NT2/D1 (cell line): ENCODE data around the gene U2AF2.

ENCODE experiments used
- SUZ12 ChIP-seq: IDR thresholded peaks from 2 replicates; pipeline ENCODE4 v1.6.1; 2011; ENCODE audit not compliant: insufficient read length, insufficient read depth; ENCODE audit errors: extremely low read depth
- YY1 ChIP-seq: IDR thresholded peaks from 2 replicates; pipeline ENCODE4 v1.6.1; 2011; ENCODE audit not compliant: insufficient read length, insufficient read depth
- ZNF274 ChIP-seq: IDR thresholded peaks from 2 replicates; pipeline ENCODE4 v1.6.1; 2011; ENCODE audit warnings: mild to moderate bottlenecking, low read depth, low read length

DNA sequence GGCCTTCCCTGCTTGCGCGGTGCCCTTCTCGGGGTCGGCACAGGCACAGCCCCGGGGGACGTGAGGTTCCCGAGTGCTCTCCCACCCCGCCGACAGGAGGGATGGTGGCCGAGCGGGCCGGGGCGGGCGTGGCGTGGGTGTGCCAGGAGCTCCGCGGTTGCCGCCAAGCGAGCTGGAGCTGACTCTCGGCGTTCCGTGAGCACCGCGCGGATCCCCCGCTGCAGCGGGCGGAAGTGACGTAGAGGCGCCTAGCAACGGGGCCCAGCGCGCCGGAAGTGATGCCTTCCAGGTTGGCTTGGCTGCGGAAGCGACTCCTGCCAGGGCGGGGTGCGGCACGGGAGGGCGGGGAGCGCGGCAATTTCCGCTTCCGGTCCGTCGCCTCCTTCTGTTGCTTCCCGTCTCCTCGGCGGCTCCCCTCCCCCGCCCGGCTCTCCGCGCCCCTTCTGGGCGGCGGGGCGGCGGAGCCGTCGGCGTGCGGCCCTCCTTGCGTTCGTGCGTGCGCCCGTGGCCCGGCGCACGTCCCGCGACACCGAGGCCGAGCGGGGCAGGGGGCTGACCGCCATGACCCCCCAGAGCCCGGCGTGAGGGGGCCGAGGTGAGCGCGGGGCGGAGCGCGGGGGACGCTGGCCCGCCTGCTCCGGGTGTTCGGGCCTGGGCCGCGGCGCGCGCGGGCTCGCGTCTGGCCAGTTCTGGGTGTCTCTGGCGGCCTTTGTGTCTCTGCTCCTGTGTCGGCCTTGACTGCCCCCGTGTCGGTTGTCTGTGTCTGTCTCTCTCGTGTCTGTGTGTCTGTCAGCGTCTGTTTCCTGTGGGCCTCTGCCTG lies 20.2 kb downstream of the U2AF2 start, which contains the start of gene EPN1:
- TF ChIP-seq YY1 (no peak), SUZ12 (no peak), ZNF274 (no peak)
